A549 (cell line): ENCODE measurements around the gene ENPP3. TPM values are rescaled to one million over a fixed set of nuclear protein-coding genes. Genes with fewer than 3 reads are reported as not detected.

Experiments used
- ATAC-seq, 2 experiments: fragments of 200-7000 bp in 1 of 2; fragments of >200 bp in 1 of 2; cut with Nextera tagmentation in 1 of 2; cut with Tn5 transposase in 1 of 2; 3 replicates each; pipeline versions ENCODE4 v1.8.0 to v1.9.1; 2018 to 2020; ENCODE audit warnings: mild to moderate bottlenecking in 1 of 2, moderate library complexity in 1 of 2
- CTCF ChIA-PET: fragments of 300-600 bp; sonication (Branson Sonifier 250); formaldehyde crosslinking; extraction: SDS; loops from one replicate; lab custom pipeline; 2021; ENCODE audit warnings: antibody characterized with exemption, inconsistent platforms; lab: Yijun Ruan, JAX
- POLR2A ChIA-PET: fragments of 350-600 bp; formaldehyde crosslinking; extraction: SDS; loops from one replicate; lab custom pipeline; 2021; ENCODE audit warnings: antibody characterized with exemption, inconsistent platforms; lab: Yijun Ruan, JAX
- DNase-seq, 2 experiments: peaks; one replicate each; pipeline versions ENCODE4 v3.0.0 to v3.0.0-alpha.2; 2011 to 2016; ENCODE audit warnings: low read depth in 1 of 2, low spot score in 1 of 2
- FAIRE-seq: peaks from 2 replicates; lab custom pipeline; 2011; peaks lifted over from hg19 to GRCh38; lab: Jason Lieb, UNC
- H3K27ac ChIP-seq, 2 experiments: fragments of >200 bp; sonication (Bioruptor Twin); formaldehyde crosslinking; 3 replicates each; pipeline ENCODE4 v1.5.1; 2016 to 2017
- H3K4me1 ChIP-seq: fragments of >200 bp; sonication (Bioruptor Twin); formaldehyde crosslinking; 3 replicates; pipeline ENCODE4 v1.6.1; 2016
- H3K4me2 ChIP-seq: fragments of >200 bp; sonication (Bioruptor Twin); formaldehyde crosslinking; 3 replicates; pipeline ENCODE4 v1.6.1; 2016
- H3K4me3 ChIP-seq: fragments of >200 bp; sonication (Bioruptor Twin); formaldehyde crosslinking; 3 replicates; pipeline ENCODE4 v1.5.1; 2016
- H3K9me3 ChIP-seq: fragments of >200 bp; sonication (Bioruptor Twin); formaldehyde crosslinking; 3 replicates; pipeline ENCODE4 v1.6.1; 2016
- CHD2 ChIP-seq: fragments of 150-350 bp; IDR thresholded peaks from 2 replicates; pipeline ENCODE4 v1.6.1; 2014; ENCODE audit warnings: low read length; ENCODE audit not compliant: partially characterized antibody
- EP300 ChIP-seq, 2 experiments: fragments of >200 bp; sonication (Bioruptor Twin); formaldehyde crosslinking; IDR thresholded peaks; 2 replicates in 1 of 2; 3 replicates in 1 of 2; pipeline ENCODE4 v1.6.1; 2016 to 2017
- HOXB5 ChIP-seq: fragments of 250-450 bp; sonication (Bioruptor Pico); IDR thresholded peaks from 2 replicates; pipeline ENCODE4 v1.5.0; 2020; ENCODE audit warnings: mild to moderate bottlenecking, moderate library complexity
- MAFK ChIP-seq: fragments of 450-650 bp; IDR thresholded peaks from 2 replicates; pipeline ENCODE4 v1.6.1; 2014; ENCODE audit not compliant: partially characterized antibody
- MAZ ChIP-seq: fragments of 150-350 bp; IDR thresholded peaks from 2 replicates; pipeline ENCODE4 v1.6.1; 2014; ENCODE audit warnings: antibody characterized with exemption, low read depth, low read length, borderline replicate concordance
- NPAS2 ChIP-seq: fragments of 250-450 bp; sonication (Bioruptor Pico); IDR thresholded peaks from 2 replicates; pipeline ENCODE4 v1.8.0; 2022; ENCODE audit warnings: mild to moderate bottlenecking, moderate library complexity, borderline replicate concordance
- PHF8 ChIP-seq: fragments of 200-600 bp; sonication (generic); IDR thresholded peaks from 2 replicates; pipeline ENCODE4 v1.6.1; 2016; ENCODE audit warnings: low read depth, mild to moderate bottlenecking, antibody characterized with exemption, moderate library complexity, borderline replicate concordance
- POLR2A ChIP-seq: IDR thresholded peaks from 2 replicates; pipeline ENCODE4 v1.6.1; 2012; ENCODE audit warnings: mild to moderate bottlenecking, low read length
- RAD21 ChIP-seq, 2 experiments: fragments of >200 bp in 1 of 2; sonication (Bioruptor Twin) in 1 of 2; formaldehyde crosslinking in 1 of 2; IDR thresholded peaks in 1 of 2; conservative IDR thresholded peaks in 1 of 2; 2 replicates in 1 of 2; 3 replicates in 1 of 2; pipeline ENCODE4 v1.6.1; 2012 to 2018; ENCODE audit warnings: inconsistent platforms in 1 of 2
- RARB ChIP-seq: fragments of 250-450 bp; sonication (Bioruptor Pico); IDR thresholded peaks from 2 replicates; pipeline ENCODE4 v1.8.0; 2021; ENCODE audit warnings: mild to moderate bottlenecking, moderate library complexity
- SMC3 ChIP-seq: fragments of >200 bp; sonication (Bioruptor Twin); formaldehyde crosslinking; IDR thresholded peaks from 3 replicates; pipeline ENCODE4 v1.6.1; 2018; ENCODE audit warnings: inconsistent platforms
- TFCP2L1 ChIP-seq: fragments of 250-450 bp; sonication (Bioruptor Pico); IDR thresholded peaks from 2 replicates; pipeline ENCODE4 v1.5.0; 2021; ENCODE audit warnings: mild to moderate bottlenecking
- TP53 ChIP-seq: fragments of 250-450 bp; sonication (Bioruptor Pico); IDR thresholded peaks from 2 replicates; pipeline ENCODE4 v1.5.0; 2021; ENCODE audit warnings: mild to moderate bottlenecking, moderate library complexity
- WGBS: methylation state at CpG from one replicate; pipeline ENCODE4 v1.1.6; 2017; ENCODE audit errors: missing lambda C conversion rate; 5-methylcytosine and 5-hydroxymethylcytosine counted together
- polyA plus RNA-seq, 4 experiments: library from polyadenylated mRNA; depleted of rRNA in 3 of 4; stranded (reverse); fragments of >200 nt; fragmentation: RNase III in 1 of 4; extraction: RNeasy Plus Mini Kit Qiagen cat#74134 plus additional on column Dnase treatment in 1 of 4; gene quantifications; 2 replicates in 3 of 4; 3 replicates in 1 of 4; pipeline ENCODE4 v1.2.3, GENCODE V29; 2011 to 2017
- TF ChIP-seq, protein P1 (sequence below): fragments of 450-650 bp; IDR thresholded peaks from 2 replicates; pipeline ENCODE4 v1.6.1; 2014; ENCODE audit warnings: antibody characterized with exemption
- TF ChIP-seq, protein P2 (sequence below): fragments of >200 bp; sonication (Bioruptor Twin); formaldehyde crosslinking; IDR thresholded peaks from 3 replicates; pipeline ENCODE4 v1.6.1; 2016
- TF ChIP-seq, protein P3 (sequence below): IDR thresholded peaks from 2 replicates; pipeline ENCODE4 v1.6.1; 2012
- TF ChIP-seq, protein P4 (sequence below): fragments of 150-350 bp; IDR thresholded peaks from 2 replicates; pipeline ENCODE4 v1.6.1; 2014; ENCODE audit warnings: low read depth, mild to moderate bottlenecking, low read length
- TF ChIP-seq, protein P5 (sequence below): fragments of 200-600 bp; sonication (generic); IDR thresholded peaks from 2 replicates; pipeline ENCODE4 v1.6.1; 2016; ENCODE audit warnings: antibody characterized with exemption, mild to moderate bottlenecking, moderate library complexity

Gene ENPP3
- polyA plus RNA-seq, 2 of the 4 experiments (the other 2 are of a cell fraction) = not detected

DNA sequence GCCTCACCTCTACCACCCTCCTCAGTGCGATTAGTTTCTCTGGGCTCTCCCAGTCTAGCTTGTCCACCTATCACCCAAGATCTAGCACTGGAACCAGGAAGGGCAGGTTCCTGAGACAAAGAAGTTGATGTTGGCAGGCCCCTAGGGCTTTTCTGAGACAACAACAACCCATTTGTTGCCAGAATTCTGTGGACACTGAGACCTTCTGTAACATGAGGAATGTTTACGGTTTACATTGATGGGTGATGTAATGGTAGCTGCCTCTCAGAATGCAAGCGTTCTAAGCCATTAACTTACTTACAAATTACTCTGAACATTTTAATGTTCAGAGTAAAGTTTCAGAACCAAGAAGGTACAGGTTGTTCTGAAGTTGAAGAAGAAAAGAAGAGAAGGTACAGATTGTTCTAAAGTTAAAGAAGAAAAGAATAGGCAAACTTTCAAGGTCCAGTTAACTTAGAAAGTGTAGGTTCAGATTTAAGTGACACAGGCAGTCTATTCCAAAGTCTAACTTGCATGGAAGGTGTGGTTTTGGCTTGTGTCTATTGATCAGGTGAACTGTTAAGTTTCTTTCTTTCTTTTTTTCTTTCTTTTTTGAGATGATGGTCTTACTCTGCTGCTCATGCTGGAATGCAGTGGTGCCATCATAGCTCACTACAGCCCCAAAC is 5.3 kb upstream of the ENPP3 start:
- Histone ChIP-seq H3K4me1 (peaks cover 6% of the 10 kb centered on the region; the same call in 2 of the 3 replicates), H3K27ac (no peak overlapping the region), H3K9me3 (no peaks in the 10 kb centered on the region), H3K4me2 (no peak overlapping the region), H3K4me3 (no peak overlapping the region)
- no peak for TF ChIP-seq CHD2
- TF ChIP-seq EP300 (IDR thresholded peaks at IDR 0.05) = no peak
- no peak for TF ChIP-seq PHF8
- TF ChIP-seq, protein P1, sequence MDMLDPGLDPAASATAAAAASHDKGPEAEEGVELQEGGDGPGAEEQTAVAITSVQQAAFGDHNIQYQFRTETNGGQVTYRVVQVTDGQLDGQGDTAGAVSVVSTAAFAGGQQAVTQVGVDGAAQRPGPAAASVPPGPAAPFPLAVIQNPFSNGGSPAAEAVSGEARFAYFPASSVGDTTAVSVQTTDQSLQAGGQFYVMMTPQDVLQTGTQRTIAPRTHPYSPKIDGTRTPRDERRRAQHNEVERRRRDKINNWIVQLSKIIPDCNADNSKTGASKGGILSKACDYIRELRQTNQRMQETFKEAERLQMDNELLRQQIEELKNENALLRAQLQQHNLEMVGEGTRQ = no peak
- no peak for TF ChIP-seq MAFK
- TF ChIP-seq RARB (CRISPR knock-in tag) = no peak
- TF ChIP-seq, protein P2, sequence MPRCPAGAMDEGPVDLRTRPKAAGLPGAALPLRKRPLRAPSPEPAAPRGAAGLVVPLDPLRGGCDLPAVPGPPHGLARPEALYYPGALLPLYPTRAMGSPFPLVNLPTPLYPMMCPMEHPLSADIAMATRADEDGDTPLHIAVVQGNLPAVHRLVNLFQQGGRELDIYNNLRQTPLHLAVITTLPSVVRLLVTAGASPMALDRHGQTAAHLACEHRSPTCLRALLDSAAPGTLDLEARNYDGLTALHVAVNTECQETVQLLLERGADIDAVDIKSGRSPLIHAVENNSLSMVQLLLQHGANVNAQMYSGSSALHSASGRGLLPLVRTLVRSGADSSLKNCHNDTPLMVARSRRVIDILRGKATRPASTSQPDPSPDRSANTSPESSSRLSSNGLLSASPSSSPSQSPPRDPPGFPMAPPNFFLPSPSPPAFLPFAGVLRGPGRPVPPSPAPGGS = no peak
- TF ChIP-seq, protein P3, sequence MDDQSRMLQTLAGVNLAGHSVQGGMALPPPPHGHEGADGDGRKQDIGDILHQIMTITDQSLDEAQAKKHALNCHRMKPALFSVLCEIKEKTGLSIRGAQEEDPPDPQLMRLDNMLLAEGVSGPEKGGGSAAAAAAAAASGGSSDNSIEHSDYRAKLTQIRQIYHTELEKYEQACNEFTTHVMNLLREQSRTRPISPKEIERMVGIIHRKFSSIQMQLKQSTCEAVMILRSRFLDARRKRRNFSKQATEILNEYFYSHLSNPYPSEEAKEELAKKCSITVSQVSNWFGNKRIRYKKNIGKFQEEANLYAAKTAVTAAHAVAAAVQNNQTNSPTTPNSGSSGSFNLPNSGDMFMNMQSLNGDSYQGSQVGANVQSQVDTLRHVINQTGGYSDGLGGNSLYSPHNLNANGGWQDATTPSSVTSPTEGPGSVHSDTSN = no peak
- TF ChIP-seq TP53 (CRISPR knock-in tag) = no peak
- TF ChIP-seq, protein P4, sequence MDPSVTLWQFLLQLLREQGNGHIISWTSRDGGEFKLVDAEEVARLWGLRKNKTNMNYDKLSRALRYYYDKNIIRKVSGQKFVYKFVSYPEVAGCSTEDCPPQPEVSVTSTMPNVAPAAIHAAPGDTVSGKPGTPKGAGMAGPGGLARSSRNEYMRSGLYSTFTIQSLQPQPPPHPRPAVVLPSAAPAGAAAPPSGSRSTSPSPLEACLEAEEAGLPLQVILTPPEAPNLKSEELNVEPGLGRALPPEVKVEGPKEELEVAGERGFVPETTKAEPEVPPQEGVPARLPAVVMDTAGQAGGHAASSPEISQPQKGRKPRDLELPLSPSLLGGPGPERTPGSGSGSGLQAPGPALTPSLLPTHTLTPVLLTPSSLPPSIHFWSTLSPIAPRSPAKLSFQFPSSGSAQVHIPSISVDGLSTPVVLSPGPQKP = no peak
- no peak for TF ChIP-seq RAD21 (conservative IDR thresholded peaks at IDR 0.05 in 1 of 2, IDR thresholded peaks at IDR 0.05 in 1 of 2)
- TF ChIP-seq, protein P5, sequence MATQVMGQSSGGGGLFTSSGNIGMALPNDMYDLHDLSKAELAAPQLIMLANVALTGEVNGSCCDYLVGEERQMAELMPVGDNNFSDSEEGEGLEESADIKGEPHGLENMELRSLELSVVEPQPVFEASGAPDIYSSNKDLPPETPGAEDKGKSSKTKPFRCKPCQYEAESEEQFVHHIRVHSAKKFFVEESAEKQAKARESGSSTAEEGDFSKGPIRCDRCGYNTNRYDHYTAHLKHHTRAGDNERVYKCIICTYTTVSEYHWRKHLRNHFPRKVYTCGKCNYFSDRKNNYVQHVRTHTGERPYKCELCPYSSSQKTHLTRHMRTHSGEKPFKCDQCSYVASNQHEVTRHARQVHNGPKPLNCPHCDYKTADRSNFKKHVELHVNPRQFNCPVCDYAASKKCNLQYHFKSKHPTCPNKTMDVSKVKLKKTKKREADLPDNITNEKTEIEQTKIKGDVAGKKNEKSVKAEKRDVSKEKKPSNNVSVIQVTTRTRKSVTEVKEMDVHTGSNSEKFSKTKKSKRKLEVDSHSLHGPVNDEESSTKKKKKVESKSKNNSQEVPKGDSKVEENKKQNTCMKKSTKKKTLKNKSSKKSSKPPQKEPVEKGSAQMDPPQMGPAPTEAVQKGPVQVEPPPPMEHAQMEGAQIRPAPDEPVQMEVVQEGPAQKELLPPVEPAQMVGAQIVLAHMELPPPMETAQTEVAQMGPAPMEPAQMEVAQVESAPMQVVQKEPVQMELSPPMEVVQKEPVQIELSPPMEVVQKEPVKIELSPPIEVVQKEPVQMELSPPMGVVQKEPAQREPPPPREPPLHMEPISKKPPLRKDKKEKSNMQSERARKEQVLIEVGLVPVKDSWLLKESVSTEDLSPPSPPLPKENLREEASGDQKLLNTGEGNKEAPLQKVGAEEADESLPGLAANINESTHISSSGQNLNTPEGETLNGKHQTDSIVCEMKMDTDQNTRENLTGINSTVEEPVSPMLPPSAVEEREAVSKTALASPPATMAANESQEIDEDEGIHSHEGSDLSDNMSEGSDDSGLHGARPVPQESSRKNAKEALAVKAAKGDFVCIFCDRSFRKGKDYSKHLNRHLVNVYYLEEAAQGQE = no peak
- TF ChIP-seq TFCP2L1 (CRISPR knock-in tag) = no peak
- no peak for TF ChIP-seq SMC3
- TF ChIP-seq MAZ = no peak
- no peak for TF ChIP-seq NPAS2 (CRISPR knock-in tag)
- TF ChIP-seq POLR2A = no peak
- no peak for TF ChIP-seq HOXB5 (CRISPR knock-in tag)
- no peak for FAIRE-seq
- ChIA-PET CTCF (interaction anchor here (0.7 kb wide), 1 partner anchor 98 kb away, joined by 3 read pairs; no protein-coding TSS in a partner anchor), POLR2A (no interaction called here)
- 90% methylated on average over 3 of the region's 3 CpGs for WGBS
- ATAC-seq = no peak
- DNase-seq = no peak
